SK-N-MC (cell line): ENCODE measurements around the gene SETD4.

ENCODE experiments used
- DNase-seq: peaks from one replicate; pipeline ENCODE4 v3.0.0-alpha.2; 2011; ENCODE audit warnings: low read depth, low spot score
- H3K27ac ChIP-seq: fragments of 200-600 bp; sonication (generic); 2 replicates; pipeline ENCODE4 v1.5.1; 2016; ENCODE audit warnings: mixed run types
- H3K36me3 ChIP-seq: fragments of 200-600 bp; sonication (generic); 2 replicates; pipeline ENCODE4 v1.6.1; 2017; ENCODE audit warnings: antibody characterized with exemption, low read length, mixed read lengths; ENCODE audit not compliant: insufficient read depth
- H3K4me3 ChIP-seq: fragments of 200-600 bp; sonication (generic); 2 replicates; pipeline ENCODE4 v1.5.1; 2016
- H3K9ac ChIP-seq: fragments of 200-600 bp; sonication (generic); 2 replicates; pipeline ENCODE4 v1.8.0; 2017; ENCODE audit warnings: mixed run types, mixed read lengths; ENCODE audit not compliant: insufficient read length
- H3K9me3 ChIP-seq: fragments of 200-600 bp; sonication (generic); 2 replicates; pipeline ENCODE4 v1.6.1; 2017; ENCODE audit warnings: low read depth, mild to moderate bottlenecking, antibody characterized with exemption, low read length, moderate library complexity, mixed read lengths
- EZH2 ChIP-seq: fragments of 200-600 bp; sonication (generic); IDR thresholded peaks from one replicate; pipeline ENCODE4 v1.6.1; 2017; ENCODE audit warnings: antibody characterized with exemption
- FOXP2 ChIP-seq: optimal IDR thresholded peaks from 2 replicates; pipeline ENCODE3; 2011; ENCODE audit warnings: mild to moderate bottlenecking, moderate library complexity; ENCODE audit not compliant: insufficient read depth; ENCODE audit errors: extremely low read length, control extremely low read depth
- POLR2AphosphoS5 ChIP-seq: IDR thresholded peaks from 2 replicates; pipeline ENCODE4 v1.6.1; 2012; ENCODE audit warnings: mild to moderate bottlenecking, low read depth, low read length, borderline replicate concordance

SETD4 gene

DNA sequence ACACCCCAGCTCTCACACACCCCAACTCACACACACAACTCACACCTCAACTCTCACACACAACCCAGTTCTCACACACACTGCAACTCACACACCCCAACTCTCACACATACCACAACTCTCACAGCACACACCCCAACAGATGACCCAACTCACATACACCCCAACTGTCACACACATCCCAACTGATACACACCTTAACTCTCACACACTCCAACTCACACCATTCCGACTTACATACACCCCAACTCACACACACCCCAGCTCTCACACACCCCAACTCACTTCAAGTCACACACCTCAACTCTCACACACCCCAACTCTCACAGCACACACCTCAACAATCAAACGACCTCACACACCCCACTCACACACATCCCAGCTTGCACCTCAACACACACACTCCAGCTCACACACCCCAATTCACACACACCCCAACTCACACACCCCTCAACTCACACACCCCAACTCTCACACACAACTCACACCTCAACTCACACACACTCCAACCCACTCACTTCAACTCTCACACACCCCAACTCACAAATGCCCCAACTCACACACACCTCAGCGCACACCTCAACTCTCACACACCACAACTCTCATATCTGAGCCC is 66.3 kb downstream of the SETD4 start:
- no peak for TF ChIP-seq FOXP2
- TF ChIP-seq POLR2AphosphoS5: no peak
- no peak for TF ChIP-seq EZH2
- no peaks in the 10 kb centered on the region for H3K9me3 ChIP-seq
- no peak overlapping the region for H3K9ac ChIP-seq
- no peaks in the 10 kb centered on the region for H3K36me3 ChIP-seq
- no peak overlapping the region for H3K27ac ChIP-seq
- DNase-seq: no peak
- no peak overlapping the region for H3K4me3 ChIP-seq

DNA sequence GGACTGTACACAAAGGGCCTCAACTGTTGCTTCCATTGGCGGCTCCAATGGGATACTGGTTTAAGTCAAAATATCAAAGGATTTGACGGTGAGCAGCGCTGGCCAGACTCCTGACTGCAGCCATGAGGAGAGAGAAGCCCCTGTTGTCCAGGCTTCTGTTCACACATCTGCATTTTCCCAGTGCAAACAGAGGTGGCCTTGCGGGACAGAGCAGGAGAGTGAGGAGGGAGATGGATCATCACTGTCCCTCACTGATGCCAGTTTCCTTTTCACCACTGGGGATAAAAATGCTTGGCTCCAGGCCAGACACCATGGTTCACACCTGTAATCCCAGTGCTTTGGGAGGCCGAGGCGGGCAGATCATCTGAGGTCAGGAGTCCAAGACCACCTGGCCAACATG is 69.2 kb downstream of the SETD4 start:
- Histone ChIP-seq H3K4me3 (no peak overlapping the region), H3K9me3 (no peaks in the 10 kb centered on the region), H3K36me3 (no peaks in the 10 kb centered on the region), H3K9ac (no peak overlapping the region), H3K27ac (no peak overlapping the region)
- no peak for DNase-seq
- TF ChIP-seq FOXP2: no peak
- TF ChIP-seq POLR2AphosphoS5: no peak
- TF ChIP-seq EZH2: no peak

- Histone ChIP-seq H3K9me3 (no peaks in the 10 kb centered on the region), H3K9ac (no peak overlapping the region), H3K4me3 (no peak overlapping the region), H3K27ac (no peak overlapping the region), H3K36me3 (no peaks in the 10 kb centered on the region)
- DNase-seq: no peak
- TF ChIP-seq POLR2AphosphoS5 (no peak), FOXP2 (no peak), EZH2 (no peak)
Measured at GRCh38 chr21:35990609-35991008, 69.7 kb downstream of the SETD4 start.

GRCh38 chr21:35989138-35989735 is 71.1 kb downstream of the SETD4 start:
- Histone ChIP-seq H3K27ac (no peak overlapping the region), H3K9ac (no peak overlapping the region), H3K4me3 (no peak overlapping the region), H3K36me3 (no peaks in the 10 kb centered on the region), H3K9me3 (no peaks in the 10 kb centered on the region)
- DNase-seq: no peak
- TF ChIP-seq FOXP2 (no peak), POLR2AphosphoS5 (no peak), EZH2 (no peak)

- Histone ChIP-seq H3K9me3 (no peaks in the 10 kb centered on the region), H3K4me3 (no peak overlapping the region)
- TF ChIP-seq POLR2AphosphoS5 (no peak), FOXP2 (no peak), EZH2 (no peak)
Measured at GRCh38 chr21:35988416-35989137, 71.7 kb downstream of the SETD4 start.

GRCh38 chr21:35987475-35987874 is 72.9 kb downstream of the SETD4 start:
- no peak for DNase-seq
- TF ChIP-seq EZH2 (no peak), POLR2AphosphoS5 (no peak), FOXP2 (no peak)
- Histone ChIP-seq H3K27ac (no peak overlapping the region), H3K36me3 (no peaks in the 10 kb centered on the region), H3K4me3 (no peak overlapping the region), H3K9me3 (no peaks in the 10 kb centered on the region), H3K9ac (no peak overlapping the region)

More at GRCh38 chr21:35988416-35989137, 71.7 kb downstream of the SETD4 start:
- H3K9ac ChIP-seq: no peak overlapping the region
- no peak overlapping the region for H3K27ac ChIP-seq
- no peak for DNase-seq
- no peaks in the 10 kb centered on the region for H3K36me3 ChIP-seq

DNA sequence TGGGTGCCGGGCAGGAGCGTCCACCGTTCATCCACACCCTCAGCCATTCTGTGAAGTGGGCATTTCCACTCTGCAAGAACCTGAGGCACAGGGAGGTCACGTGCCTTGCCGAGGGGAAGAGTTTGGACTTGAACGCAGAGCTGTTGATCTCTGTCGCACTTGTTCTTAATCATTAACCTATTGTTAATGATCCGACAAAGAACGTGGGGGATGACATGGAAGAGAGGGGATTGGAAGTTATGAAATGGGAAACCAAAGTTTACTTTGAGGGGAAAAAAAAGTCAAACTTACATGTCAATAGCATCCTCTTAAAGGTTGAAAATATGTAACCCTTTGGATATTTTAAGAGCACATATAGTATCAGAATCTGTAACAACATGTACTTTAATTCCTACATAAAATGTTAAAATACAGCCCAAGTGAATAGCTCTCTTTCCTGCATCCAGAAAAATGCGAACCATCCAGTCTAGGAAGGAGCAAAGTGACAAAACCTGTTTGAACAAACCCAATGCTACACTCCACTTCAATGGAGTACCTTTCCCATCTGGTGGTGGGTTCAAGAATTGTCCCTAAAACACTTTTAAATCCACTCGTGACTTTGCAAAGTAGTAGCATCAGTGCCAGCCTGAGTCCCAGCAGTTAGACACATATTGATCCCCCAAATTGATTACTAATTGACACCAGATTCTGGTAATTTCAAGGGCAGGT is 75.5 kb downstream of the SETD4 start:
- Histone ChIP-seq H3K9me3 (no peaks in the 10 kb centered on the region), H3K4me3 (no peak overlapping the region), H3K36me3 (no peaks in the 10 kb centered on the region), H3K27ac (no peak overlapping the region), H3K9ac (no peak overlapping the region)
- no peak for DNase-seq
- no peak for TF ChIP-seq FOXP2
- no peak for TF ChIP-seq POLR2AphosphoS5
- TF ChIP-seq EZH2: no peak
